Fibroblast of the aortic adventitia (primary cell): ENCODE results near the gene POU2AF3. TPM values are rescaled to one million over a fixed set of nuclear protein-coding genes. Genes with fewer than 3 reads are reported as not detected.
A peak's percentile ranks its signal among the peaks of the same experiment; 100 is the strongest.
"Not testable (repeated sequence)": the region's sequence is repeated elsewhere in the genome, so short reads cannot be mapped to it uniquely, and the experiment has no call there.

Experiments used
- DNase-seq: peaks from one replicate; pipeline ENCODE4 v3.0.0-alpha.2; 2010; ENCODE audit warnings: low read depth
- H3K4me3 ChIP-seq: 2 replicates; pipeline ENCODE4 v1.5.1; 2011; ENCODE audit warnings: low read depth, mild to moderate bottlenecking, control low read depth, low read length, moderate library complexity
- CTCF ChIP-seq: IDR thresholded peaks from 2 replicates; pipeline ENCODE4 v1.5.1; 2011; ENCODE audit warnings: mild to moderate bottlenecking, low read length, control low read depth, inconsistent platforms; ENCODE audit not compliant: insufficient read depth
- total RNA-seq: library from RNA; depleted of rRNA; stranded (reverse); fragments of >200 nt; gene quantifications from 2 replicates; pipeline ENCODE4 v1.2.3, GENCODE V29; 2012; ENCODE audit warnings: low replicate concordance

The POU2AF3 gene
- total RNA-seq, 1 donor, result 0.45 TPM

GRCh38 chr11:111285189-111286091 is 12.9 kb upstream of the POU2AF3 start:
- TF ChIP-seq CTCF, result no peak
- no peak for DNase-seq
- H3K4me3 ChIP-seq, result no peak overlapping the region

DNA sequence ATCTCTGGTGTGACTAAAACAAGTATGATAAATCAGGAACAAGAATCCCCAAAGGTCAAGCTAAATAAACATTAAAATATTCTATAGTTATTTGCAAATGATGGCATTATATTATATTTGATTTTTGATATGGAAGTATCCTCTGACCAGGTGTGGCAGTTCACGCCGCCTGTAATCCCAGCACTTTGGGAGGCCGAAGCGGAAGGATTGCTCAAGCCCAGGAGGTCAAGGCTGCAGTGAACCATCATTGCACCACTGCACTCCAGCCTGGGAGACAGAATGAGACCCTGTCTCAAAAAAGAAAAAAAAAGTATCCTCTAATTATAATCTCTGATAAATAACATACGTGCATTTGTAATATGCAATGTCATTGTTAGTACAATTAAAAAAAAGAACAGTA is 6.6 kb upstream of the POU2AF3 start:
- TF ChIP-seq CTCF, result no peak
- no peak for DNase-seq
- no peak overlapping the region for H3K4me3 ChIP-seq

DNA sequence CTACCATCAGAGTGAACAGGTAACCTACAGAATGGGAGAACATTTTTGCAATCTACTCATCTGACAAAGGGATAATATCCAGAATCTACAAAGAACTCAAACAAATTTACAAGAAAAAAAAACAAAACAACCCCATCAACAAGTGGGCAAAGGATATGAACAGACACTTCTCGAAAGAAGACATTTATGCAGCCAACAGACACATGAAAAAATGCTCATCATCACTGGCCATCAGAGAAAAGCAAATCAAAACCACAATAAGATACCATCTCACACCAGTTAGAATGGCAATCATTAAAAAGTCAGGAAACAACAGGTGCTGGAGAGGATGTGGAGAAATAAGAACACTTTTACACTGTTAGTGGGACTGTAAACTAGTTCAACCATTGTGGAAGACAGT is 5.9 kb upstream of the POU2AF3 start:
- not testable (repeated sequence) for DNase-seq, H3K4me3 ChIP-seq

DNA sequence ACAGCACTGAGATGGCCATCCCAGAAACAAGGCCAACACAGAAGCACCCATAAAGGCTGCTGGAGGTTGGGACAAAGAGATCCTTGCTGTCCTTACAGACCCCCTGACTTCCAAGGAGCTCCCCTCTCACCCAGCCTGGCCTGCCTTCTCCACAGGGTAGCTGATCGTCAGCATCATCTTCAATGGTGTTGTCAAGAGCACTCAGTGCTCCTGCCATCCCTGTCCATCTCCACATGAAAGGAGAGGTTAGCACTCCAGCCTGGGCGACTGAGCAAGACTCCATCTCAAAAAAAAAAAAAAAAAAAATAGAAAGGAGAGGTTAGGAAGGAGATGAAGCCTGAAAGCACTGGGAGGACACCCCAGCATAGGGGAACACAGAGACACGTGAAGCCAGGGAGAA is 2.1 kb upstream of the POU2AF3 start:
- no peak for TF ChIP-seq CTCF
- no peak for DNase-seq
- no peak overlapping the region for H3K4me3 ChIP-seq

DNA sequence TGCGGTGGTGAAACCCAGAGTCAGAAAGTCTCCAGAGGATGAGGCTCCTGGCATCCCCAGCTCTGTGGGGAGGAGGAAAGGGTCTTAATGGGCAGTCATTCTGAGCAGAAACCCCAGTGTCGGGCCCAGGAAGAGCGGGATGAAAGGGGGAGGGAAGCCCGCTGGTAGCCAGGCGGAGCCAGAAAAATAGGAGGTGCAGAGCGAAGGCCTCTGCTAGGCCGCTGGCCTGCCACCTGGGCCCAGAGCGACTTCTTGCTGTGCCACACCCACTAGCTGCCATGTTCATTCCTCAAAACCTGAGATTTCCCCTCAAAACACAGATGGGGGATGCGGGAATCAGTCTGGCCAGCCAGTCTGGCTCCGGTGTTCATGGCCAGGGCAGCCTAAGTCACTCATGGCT is 650 bp upstream of the POU2AF3 start:
- TF ChIP-seq CTCF, result no peak
- DNase-seq, result no peak
- no peak overlapping the region for H3K4me3 ChIP-seq

DNA sequence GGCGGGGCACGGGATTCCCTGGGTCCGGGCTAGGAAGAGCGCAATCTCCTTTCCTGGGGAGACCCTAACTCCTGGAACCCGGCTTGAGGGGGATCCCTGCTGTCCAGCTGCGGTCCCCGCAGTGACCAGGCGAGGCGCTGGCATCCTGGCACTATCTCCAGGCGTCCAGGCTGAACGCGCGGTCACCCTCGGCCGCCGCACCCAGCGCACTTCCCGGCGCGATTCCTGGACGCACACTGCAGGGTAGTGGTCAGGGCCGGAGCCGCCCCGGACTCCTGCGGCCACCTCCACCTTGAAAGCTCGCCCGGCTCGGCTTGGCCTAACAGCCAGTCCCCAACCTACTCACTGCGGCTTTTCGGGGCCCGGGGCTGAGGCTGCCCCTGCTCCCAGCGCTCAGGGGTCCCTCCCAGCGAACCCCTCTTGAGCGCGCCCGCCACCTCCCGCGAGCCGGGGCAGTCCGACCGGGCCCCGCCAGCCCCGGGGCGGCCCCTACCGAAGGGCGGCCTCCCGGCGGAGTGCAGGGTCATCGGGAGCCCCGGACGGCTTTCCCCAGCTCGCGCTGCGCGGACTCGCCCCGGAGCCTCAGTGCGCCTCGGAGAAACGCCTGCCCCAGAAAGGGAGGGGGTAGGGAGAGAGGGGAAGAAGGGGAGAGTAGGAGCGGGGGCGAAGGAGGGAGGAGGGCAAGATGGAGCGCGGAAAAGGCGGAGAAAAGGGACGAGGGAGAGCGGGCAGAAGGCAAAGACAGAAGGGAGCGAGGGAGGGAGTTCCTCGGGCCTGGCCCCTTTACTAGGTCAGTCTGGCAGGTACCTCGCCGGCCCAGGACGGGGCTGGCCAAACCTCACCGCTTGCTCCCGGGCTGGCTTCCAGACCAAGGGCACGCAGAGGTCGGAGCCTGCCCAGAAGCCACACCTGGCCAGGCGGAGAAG is 1.0 kb downstream of the POU2AF3 start:
- DNase-seq, result peak; percentile 47
- peak overlapping the region; percentile 71 for H3K4me3 ChIP-seq
- TF ChIP-seq CTCF, result peak; percentile 70

- no peak for DNase-seq
- no peak for TF ChIP-seq CTCF
- no peak overlapping the region for H3K4me3 ChIP-seq
These were observed 2.2 kb downstream of the POU2AF3 start for GRCh38 chr11:111300569-111300968.
